H1 (cell line): ENCODE data around the gene ZC3H12C.

Experiments
- CHD2 ChIP-seq: IDR thresholded peaks from 2 replicates; pipeline ENCODE4 v1.6.1; 2012; ENCODE audit warnings: low read length, improper control_type of control experiment
- CREB1 ChIP-seq: IDR thresholded peaks from 2 replicates; pipeline ENCODE4 v1.6.1; 2012; ENCODE audit warnings: inconsistent platforms
- CTCF ChIP-seq, 3 experiments: IDR thresholded peaks; 1 replicate in 2 of 3; 2 replicates in 1 of 3; pipeline versions ENCODE4 v1.5.1 to v1.6.1; 2011; ENCODE audit warnings: low read length in 3 of 3, mild to moderate bottlenecking in 3 of 3, inconsistent platforms in 2 of 3, low read depth in 1 of 3, moderate library complexity in 1 of 3; ENCODE audit not compliant: insufficient read depth in 1 of 3; ENCODE audit errors: control extremely low read depth in 1 of 3
- EP300 ChIP-seq, 2 experiments: IDR thresholded peaks; 1 replicate in 1 of 2; 2 replicates in 1 of 2; pipeline ENCODE4 v1.6.1; 2011 to 2012; ENCODE audit warnings: low read depth in 2 of 2, low read length in 2 of 2, mild to moderate bottlenecking in 2 of 2, borderline replicate concordance in 1 of 2, inconsistent platforms in 1 of 2, moderate library complexity in 1 of 2
- EZH2 ChIP-seq: fragments of 200-600 bp; sonication (generic); IDR thresholded peaks from 2 replicates; pipeline ENCODE4 v1.7.1; 2012; ENCODE audit warnings: low read depth, mild to moderate bottlenecking, moderate library complexity, low read length, inconsistent platforms; ENCODE audit not compliant: severe bottlenecking
- FOSL1 ChIP-seq: IDR thresholded peaks from 2 replicates; pipeline ENCODE4 v1.6.1; 2011; ENCODE audit warnings: mild to moderate bottlenecking, low read depth, low read length, moderate library complexity; ENCODE audit not compliant: insufficient read depth
- POLR2A ChIP-seq, 2 experiments: IDR thresholded peaks; 1 replicate in 1 of 2; 2 replicates in 1 of 2; pipeline ENCODE4 v1.6.1; 2011; ENCODE audit warnings: low read depth in 2 of 2, low read length in 2 of 2, mild to moderate bottlenecking in 2 of 2; ENCODE audit errors: control extremely low read depth in 1 of 2
- RAD21 ChIP-seq, 2 experiments: IDR thresholded peaks in 1 of 2; conservative IDR thresholded peaks in 1 of 2; 2 replicates each; pipeline ENCODE4 v1.6.1; 2011; ENCODE audit warnings: low read depth in 2 of 2, low read length in 2 of 2, improper control_type of control experiment in 1 of 2, inconsistent platforms in 1 of 2, mild to moderate bottlenecking in 1 of 2, moderate library complexity in 1 of 2
- SIRT6 ChIP-seq: IDR thresholded peaks from one replicate; pipeline ENCODE4 v1.7.1; 2012; ENCODE audit warnings: low read length, inconsistent platforms
- SIX5 ChIP-seq: IDR thresholded peaks from 2 replicates; pipeline ENCODE4 v1.6.1; 2011; ENCODE audit warnings: mild to moderate bottlenecking, low read depth, low read length
- TAF1 ChIP-seq: IDR thresholded peaks from 2 replicates; pipeline ENCODE4 v1.6.1; 2011; ENCODE audit warnings: mild to moderate bottlenecking, low read depth, low read length
- TBP ChIP-seq: IDR thresholded peaks from 2 replicates; pipeline ENCODE4 v1.6.1; 2011; ENCODE audit warnings: low read depth, low read length, improper control_type of control experiment
- USF2 ChIP-seq: IDR thresholded peaks from 2 replicates; pipeline ENCODE4 v1.6.1; 2011; ENCODE audit warnings: low read length, improper control_type of control experiment
- ZNF274 ChIP-seq: IDR thresholded peaks from 2 replicates; pipeline ENCODE4 v1.7.0; 2012; ENCODE audit warnings: low read length, borderline replicate concordance; ENCODE audit errors: extremely low read depth

- TF ChIP-seq CTCF (IDR thresholded peaks at IDR 0.05; ENCODE audit: control extremely low read depth in 1 of 3, insufficient read depth in 1 of 3, low read depth in 1 of 3, low read length in 3 of 3): no peak
- TF ChIP-seq TBP: no peak
- no peak for TF ChIP-seq EP300 (IDR thresholded peaks at IDR 0.05; ENCODE audit: borderline replicate concordance in 1 of 2, low read depth in 2 of 2, low read length in 2 of 2)
- TF ChIP-seq CREB1: no peak
- no peak for TF ChIP-seq RAD21 (IDR thresholded peaks at IDR 0.05 in 1 of 2, conservative IDR thresholded peaks at IDR 0.05 in 1 of 2; ENCODE audit: low read depth in 2 of 2, low read length in 2 of 2)
- TF ChIP-seq FOSL1: no peak
- TF ChIP-seq EZH2: no peak
- TF ChIP-seq USF2: no peak
- TF ChIP-seq POLR2A (IDR thresholded peaks at IDR 0.05; ENCODE audit: control extremely low read depth in 1 of 2, low read depth in 2 of 2, low read length in 2 of 2): no peak
- TF ChIP-seq SIRT6: no peak
- no peak for TF ChIP-seq SIX5
- no peak for TF ChIP-seq TAF1
- no peak for TF ChIP-seq CHD2
- no peak for TF ChIP-seq ZNF274
Measured at GRCh38 chr11:110076371-110076965, 16.7 kb upstream of the ZC3H12C start.
